GM21576 (cell line): Measurements from ENCODE around the gene TMTC2.

Source experiments
- ATAC-seq: cut with Tn5 transposase; IDR thresholded peaks from one replicate; pipeline ENCODE4 v1.9.1; 2021; ENCODE audit warnings: mild to moderate bottlenecking, moderate library complexity; ENCODE audit not compliant: unreplicated experiment

TMTC2 gene

GRCh38 chr12:83172866-83173649 is 486.4 kb downstream of the TMTC2 start:
- no peak for ATAC-seq

GRCh38 chr12:83179999-83180398 is 493.3 kb downstream of the TMTC2 start:
- no peak for ATAC-seq

GRCh38 chr12:83181074-83181473 is 494.4 kb downstream of the TMTC2 start:
- ATAC-seq, result no peak

- ATAC-seq, result no peak
Measured at GRCh38 chr12:83183132-83183531, 496.4 kb downstream of the TMTC2 start.
